Mesothelial cell of epicardium (in vitro differentiated cells): ENCODE data around the gene LY6G5C. TPM values are rescaled to one million over a fixed set of nuclear protein-coding genes. Genes with fewer than 3 reads are reported as not detected.

ENCODE experiments used
- DNase-seq, 2 experiments: peaks; one replicate each; pipeline ENCODE4 v3.0.0; 2021; ENCODE audit warnings: low spot score in 2 of 2; ENCODE audit not compliant: unreplicated experiment in 2 of 2
- H3K27ac Mint-ChIP-seq: 2 replicates; pipeline ENCODE4 v1.8.0; 2021; ENCODE audit warnings: mixed read lengths
- H3K27me3 Mint-ChIP-seq: 2 replicates; pipeline ENCODE4 v1.8.0; 2021; ENCODE audit warnings: low read depth, mixed read lengths
- H3K36me3 Mint-ChIP-seq: 2 replicates; pipeline ENCODE4 v1.8.0; 2021; ENCODE audit warnings: mixed read lengths
- H3K4me1 Mint-ChIP-seq: 2 replicates; pipeline ENCODE4 v1.8.0; 2021; ENCODE audit warnings: mixed read lengths
- H3K4me3 Mint-ChIP-seq: 2 replicates; pipeline ENCODE4 v1.8.0; 2021; ENCODE audit warnings: mild to moderate bottlenecking, moderate library complexity, mixed read lengths
- H3K9me3 Mint-ChIP-seq: 2 replicates; pipeline ENCODE4 v1.8.0; 2021; ENCODE audit warnings: mixed read lengths
- CTCF ChIP-seq: fragments of 200-600 bp; sonication (generic); IDR thresholded peaks from one replicate; pipeline ENCODE4 v1.5.0; 2021; ENCODE audit warnings: antibody characterized with exemption; ENCODE audit not compliant: unreplicated experiment
- total RNA-seq: library from RNA; stranded (reverse); gene quantifications from 3 replicates; pipeline ENCODE4 v1.2.1, GENCODE V29; 2021

Gene LY6G5C
- total RNA-seq, 1 donor from 2014 or later = 1.5 TPM

- no peaks in the 10 kb centered on the region for H3K27me3 Mint-ChIP-seq
- no peaks in the 10 kb centered on the region for H3K9me3 Mint-ChIP-seq
- H3K36me3 Mint-ChIP-seq = no peaks in the 10 kb centered on the region
- no peak for TF ChIP-seq CTCF
- peaks cover 9% of the 10 kb centered on the region for H3K4me1 Mint-ChIP-seq
- H3K4me3 Mint-ChIP-seq = no peak within 1 kb of the TSS
- no peak within 1 kb of the TSS for H3K27ac Mint-ChIP-seq
- no peak for DNase-seq
These were observed 25.7 kb upstream of the LY6G5C start, which contains the start of gene LY6G6F for GRCh38 chr6:31706599-31706998. TSS of gene LY6G6F (plus strand) at chr6:31706866. CDS start at chr6:31706907, 41 bp downstream.

GRCh38 chr6:31705931-31706330 is 25.1 kb upstream of the LY6G5C start:
- DNase-seq = no peak
- H3K4me1 Mint-ChIP-seq = peaks cover 15% of the 10 kb centered on the region
- H3K4me3 Mint-ChIP-seq = no peak overlapping the region
- no peak for TF ChIP-seq CTCF
- H3K9me3 Mint-ChIP-seq = no peaks in the 10 kb centered on the region
- H3K27me3 Mint-ChIP-seq = no peaks in the 10 kb centered on the region
- H3K27ac Mint-ChIP-seq = no peak overlapping the region
- H3K36me3 Mint-ChIP-seq = no peaks in the 10 kb centered on the region

- Mint-ChIP-seq H3K27ac (peak within 1 kb of the TSS; percentile 99), H3K4me3 (peak within 1 kb of the TSS; percentile 97), H3K9me3 (no peaks in the 10 kb centered on the region), H3K4me1 (peaks cover 19% of the 10 kb centered on the region), H3K36me3 (peaks cover under 1% of the 10 kb centered on the region), H3K27me3 (no peaks in the 10 kb centered on the region)
- no peak for TF ChIP-seq CTCF
- peak; percentile 94 to 98 for DNase-seq
These were observed 22.2 kb upstream of the LY6G5C start, which contains the start of gene ABHD16A for GRCh38 chr6:31702819-31703716. TSS of gene ABHD16A (minus strand) at chr6:31703324. CDS start at chr6:31703281, 43 bp downstream.

GRCh38 chr6:31702405-31702818 is 21.5 kb upstream of the LY6G5C start:
- no peak for TF ChIP-seq CTCF
- Mint-ChIP-seq H3K4me3 (peak overlapping the region; percentile 97), H3K27me3 (no peaks in the 10 kb centered on the region), H3K27ac (peak overlapping the region; percentile 99), H3K9me3 (no peaks in the 10 kb centered on the region), H3K36me3 (peaks cover 2% of the 10 kb centered on the region), H3K4me1 (peaks cover 22% of the 10 kb centered on the region)
- DNase-seq = no peak

- no peak for TF ChIP-seq CTCF
- peaks cover 26% of the 10 kb centered on the region for H3K4me1 Mint-ChIP-seq
- H3K27ac Mint-ChIP-seq = peak overlapping the region; percentile 99
- peak overlapping the region; percentile 97 for H3K4me3 Mint-ChIP-seq
- H3K27me3 Mint-ChIP-seq = no peaks in the 10 kb centered on the region
- no peaks in the 10 kb centered on the region for H3K9me3 Mint-ChIP-seq
- DNase-seq = no peak
- H3K36me3 Mint-ChIP-seq = peaks cover 6% of the 10 kb centered on the region
These were observed 21.0 kb upstream of the LY6G5C start for GRCh38 chr6:31701666-31702404.
